Stimulated activated CD8-positive, alpha-beta memory T cell treated with anti-CD3 and anti-CD28 coated beads, Interleukin-15, amount 100 ng/mL, for 1 hour (primary cell): Measurements from ENCODE around the gene COX7A2.

Experiments
- DNase-seq: peaks from one replicate; pipeline ENCODE4 v3.0.0-alpha.2; 2020; ENCODE audit warnings: low read depth

Gene COX7A2

DNA sequence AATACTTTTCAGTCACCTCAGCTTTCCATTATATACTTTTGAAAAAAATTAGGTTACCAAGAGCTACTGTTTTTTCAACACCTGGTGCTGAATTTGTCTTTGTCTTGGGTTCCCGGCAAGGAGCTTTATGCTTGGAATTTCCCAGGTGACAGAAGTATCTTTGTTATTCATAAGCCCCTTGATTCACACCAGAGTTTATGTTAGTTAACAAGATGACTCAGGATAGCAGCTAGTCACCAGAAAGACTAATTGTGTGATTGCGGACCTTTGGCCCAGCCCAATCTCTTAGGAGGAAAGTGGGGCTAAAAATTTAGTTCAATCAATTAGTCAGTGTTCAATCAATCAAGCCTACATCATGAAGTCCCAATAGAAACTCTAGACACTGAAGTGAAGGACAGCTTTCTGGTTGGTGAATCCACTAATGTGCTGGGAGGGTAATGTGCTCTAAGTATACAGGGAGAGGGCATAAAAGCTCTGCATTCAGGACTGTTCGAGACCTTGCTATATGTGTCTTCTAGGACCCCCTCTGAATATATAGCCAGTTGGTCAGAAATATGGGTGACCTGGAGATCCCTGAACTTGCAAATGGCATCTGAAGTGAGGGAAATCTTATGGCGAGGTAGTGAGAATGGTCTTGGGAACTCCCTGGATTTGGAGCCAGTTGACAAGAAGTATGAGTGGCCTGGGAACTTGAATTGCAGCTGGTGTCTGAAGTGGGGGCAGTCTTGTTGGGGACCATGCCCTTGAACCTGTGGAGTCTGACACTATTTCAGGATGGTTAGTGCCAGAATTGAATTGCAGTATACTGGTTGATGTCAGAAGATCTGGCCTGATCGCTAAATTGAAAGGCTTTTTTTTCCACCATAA is 24.8 kb upstream of the COX7A2 start:
- DNase-seq: no peak

DNA sequence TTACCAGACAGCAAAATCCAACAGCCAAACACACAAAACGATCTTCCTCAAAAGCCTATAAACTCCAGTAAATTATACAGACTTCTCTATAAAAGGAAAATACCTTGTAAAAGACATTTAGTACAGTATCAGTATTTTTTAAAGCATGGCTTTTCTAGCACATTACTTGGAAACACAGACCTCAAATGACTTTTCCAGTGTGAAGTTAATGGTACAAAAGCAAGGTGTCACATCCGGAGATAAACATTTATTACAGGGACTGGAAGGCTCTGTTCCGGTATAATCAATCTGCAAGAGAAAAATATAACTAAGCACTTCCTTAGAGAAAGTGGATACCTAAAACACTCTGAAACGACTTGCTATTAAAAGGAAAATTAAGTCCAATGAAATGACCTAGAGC is 23.9 kb upstream of the COX7A2 start:
- DNase-seq: no peak

DNA sequence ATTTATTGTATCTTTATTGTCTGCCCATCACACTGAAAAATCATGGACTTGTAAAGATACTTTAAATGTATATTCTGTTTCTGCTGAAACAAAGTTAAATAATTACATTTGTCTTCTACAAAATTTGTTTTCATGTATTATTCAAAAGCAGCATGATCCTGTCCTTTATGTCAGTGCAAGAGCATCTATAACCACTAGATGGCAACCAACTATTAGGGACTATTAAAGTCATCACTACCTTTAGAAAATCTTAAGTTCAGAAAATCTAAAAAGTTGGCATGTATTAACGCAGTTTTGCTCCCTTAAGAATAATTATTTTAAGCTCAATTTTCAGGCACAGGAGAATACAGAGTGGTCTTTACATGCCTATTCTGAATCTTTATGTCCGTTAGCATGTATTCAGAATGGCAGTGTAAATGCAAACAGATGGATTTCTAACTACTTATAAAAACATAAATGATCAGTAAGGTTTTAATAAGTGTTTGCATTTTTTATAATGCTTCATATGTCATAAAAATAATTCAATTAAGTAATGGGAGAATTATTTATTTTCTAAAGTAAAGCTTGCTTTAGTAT is 23.2 kb upstream of the COX7A2 start:
- DNase-seq: no peak

DNA sequence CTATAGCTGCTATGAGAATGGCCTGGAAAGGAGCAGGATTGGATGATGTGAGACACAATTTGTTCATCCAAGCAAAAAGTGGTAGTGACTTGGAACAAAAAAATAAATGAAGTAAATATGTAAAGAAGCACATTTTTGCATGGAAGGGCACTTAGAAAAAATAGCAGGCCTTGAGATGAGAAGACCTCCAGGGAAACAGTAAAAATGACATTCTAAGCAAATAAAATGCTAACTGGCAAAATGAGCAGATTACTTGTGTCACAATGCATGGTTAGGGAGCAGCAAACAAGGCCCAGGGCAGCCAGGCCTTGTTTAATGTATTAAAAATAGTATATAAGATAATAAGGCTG is 19.8 kb upstream of the COX7A2 start:
- no peak for DNase-seq

DNA sequence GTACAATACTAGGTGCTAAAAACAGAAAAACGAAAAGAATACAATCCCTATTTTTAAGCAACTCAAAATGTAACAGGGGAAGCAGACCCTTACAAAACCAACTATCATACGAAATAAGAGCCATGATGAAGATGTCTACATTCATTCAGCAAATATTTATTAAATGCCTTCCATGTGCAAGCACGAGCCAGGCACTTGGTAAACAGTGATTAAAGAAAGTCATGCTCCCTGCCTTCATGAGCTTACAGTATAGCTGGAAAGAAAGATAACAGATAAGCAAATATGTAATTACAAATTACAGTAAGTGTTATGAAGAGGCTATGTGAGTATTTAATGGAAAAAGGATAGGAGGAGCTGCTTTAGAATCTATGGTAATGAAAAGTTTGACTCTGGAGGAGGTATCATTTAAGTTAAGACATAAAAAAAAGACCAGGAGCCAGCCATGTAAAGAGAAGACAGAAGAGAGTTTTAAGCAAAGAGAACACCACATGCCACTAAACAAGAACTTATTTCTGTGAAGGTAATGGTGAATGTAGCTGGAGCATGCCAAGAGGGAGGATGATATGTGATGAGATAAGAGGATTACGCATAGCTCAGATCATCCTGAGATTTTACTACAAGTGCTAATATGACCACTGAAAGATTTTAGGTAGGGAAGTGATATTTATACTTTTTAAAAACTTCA is 19.3 kb upstream of the COX7A2 start:
- no peak for DNase-seq

DNA sequence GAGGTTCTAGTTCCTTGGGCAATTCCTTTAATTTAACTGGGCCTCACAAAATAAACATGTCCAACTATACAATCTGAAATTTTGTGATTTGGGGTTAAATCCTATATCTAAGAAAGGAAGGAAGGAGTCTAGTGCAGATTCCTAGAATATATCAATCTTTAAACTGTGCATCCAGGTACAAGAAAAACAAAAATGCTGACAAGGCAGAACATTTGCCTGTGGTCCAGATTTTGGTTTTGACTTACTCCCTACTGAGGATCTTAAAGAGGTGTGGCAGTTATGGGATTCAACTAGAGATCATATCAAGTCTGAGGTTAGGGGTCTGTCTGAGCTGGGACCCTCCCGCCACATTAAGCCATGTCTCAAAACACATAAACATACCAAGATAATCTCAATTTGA is 17.7 kb upstream of the COX7A2 start:
- no peak for DNase-seq

DNA sequence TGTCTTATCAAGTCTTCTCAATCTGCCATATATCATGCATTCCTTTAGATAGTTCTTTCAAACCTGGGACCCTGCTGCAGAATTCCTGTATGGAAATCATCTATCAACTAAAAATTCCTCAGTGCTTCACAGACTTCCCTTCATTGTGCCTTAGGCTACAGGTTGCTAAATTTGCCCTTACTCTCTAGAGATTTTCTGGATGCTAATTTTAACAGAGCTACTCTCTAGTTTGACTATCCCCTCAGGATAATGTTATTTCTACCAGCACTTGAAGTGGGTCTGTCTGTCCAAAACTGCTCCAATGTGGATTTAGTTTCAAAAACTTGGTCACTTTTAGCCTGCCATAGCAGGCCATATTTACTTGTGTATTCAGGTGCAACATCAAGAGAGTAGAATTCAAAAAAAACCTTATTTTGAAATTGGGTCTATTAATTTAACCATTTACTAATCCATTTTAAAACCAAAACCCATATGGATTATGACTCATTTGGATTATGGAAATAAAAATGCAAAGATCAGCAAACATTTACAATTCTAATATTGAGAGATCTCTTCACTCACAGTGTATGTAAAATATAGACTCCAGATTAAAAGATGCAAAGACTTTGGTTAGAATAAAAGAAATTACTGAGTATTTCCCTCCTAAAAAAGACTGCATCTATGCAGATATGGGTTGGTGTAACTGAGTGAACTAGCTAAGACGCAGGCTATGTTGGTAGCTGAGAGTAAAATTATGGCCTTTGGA is 13.9 kb upstream of the COX7A2 start:
- no peak for DNase-seq

DNA sequence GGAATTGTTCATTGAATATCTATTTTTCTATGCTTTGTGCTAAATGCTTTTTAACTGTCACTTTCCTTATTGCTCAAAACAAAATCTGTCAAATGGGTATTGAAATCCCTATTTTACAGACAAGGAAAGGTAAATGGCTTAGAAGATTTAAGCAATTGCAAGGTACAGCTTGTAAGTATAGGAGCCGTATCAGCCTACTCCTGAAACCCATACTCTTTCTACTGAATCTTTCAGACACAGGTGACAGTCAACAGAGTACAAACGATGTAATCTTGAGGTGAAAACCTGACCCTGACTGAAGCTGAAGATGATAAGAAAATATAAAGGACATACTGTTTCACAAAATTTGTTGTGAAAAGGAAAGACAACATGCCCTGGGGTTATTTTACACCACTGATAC is 7.0 kb upstream of the COX7A2 start:
- no peak for DNase-seq

DNA sequence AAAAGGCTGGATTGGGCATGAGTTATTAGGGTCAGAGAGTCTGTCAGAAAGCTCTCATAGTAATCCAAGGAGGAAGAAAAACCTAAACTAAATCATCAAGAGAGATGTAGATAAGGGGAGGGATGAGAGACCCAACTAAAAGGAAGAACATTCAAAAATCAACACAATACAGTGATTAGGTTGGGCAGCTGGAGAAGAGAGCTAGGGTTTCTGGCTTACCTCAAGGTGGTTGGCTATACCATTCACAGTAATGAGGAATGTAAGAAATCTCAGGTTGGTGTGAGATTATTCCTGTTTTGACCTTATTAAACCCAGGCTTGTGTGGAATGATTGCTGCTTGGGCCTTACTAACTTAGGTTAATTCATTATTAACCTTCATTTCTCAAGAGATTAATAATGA is 6.2 kb upstream of the COX7A2 start:
- DNase-seq: no peak

DNA sequence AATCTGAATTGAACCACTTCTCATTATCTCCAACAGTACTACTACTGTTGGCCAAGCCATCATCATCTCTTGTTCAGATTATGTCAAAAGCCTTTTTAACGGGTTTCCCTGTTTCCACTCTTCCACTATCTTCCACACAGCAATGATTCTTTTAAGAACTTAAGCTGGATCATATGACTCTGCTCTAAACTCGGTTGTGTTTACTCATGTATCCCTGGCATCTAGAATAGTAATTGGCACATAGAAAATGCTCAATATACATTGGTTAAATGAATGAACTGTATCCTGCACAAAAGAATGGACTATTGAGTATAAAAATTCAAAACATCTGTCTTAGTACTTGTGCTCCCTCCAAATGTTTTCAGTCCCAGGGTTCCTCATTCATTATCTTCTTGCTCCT is 2.8 kb upstream of the COX7A2 start:
- no peak for DNase-seq

DNA sequence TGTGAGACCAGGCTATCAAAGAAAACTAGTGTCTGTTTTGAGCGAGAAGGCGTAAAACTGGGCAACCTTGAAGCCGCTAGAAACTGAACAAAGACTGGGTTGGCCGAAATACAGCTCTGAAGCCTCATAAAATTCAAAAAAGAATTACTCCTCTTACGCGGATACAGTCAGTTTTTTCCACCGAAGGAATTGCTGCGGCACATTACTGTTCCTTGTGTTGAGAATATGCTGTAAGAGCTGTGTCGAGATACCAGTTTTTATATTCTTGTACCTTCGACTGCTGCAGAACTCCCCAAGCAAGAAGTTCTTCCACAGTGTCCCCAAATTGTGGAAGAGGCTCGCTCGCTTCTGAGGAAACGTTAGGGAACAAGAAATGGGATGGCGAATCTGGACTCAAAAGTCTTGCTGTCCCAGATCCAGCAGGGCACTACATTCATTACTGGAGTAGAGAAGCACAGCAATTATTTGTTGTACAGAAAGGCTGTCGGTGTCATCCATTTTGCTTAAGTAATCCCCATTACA is 523 bp upstream of the COX7A2 start:
- DNase-seq: no peak

DNA sequence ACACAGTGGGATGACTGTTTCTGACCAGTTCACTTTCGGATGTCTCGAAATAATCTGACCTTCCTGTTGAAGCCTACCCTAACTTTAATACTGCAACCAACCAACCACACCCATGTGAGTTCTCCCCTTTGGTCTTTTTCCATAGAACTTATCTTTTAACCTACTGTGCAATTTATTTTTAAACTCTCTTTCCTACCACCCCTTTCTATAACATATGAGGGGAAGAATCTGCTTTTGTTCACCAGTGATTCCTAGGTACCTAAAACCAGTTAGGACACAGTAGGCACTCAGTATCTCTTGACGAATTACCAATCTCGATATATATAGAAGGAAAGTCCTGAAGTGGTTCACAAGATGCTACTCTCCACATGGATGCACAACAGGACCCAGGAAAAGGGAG is 7.0 kb downstream of the COX7A2 start:
- DNase-seq: no peak

DNA sequence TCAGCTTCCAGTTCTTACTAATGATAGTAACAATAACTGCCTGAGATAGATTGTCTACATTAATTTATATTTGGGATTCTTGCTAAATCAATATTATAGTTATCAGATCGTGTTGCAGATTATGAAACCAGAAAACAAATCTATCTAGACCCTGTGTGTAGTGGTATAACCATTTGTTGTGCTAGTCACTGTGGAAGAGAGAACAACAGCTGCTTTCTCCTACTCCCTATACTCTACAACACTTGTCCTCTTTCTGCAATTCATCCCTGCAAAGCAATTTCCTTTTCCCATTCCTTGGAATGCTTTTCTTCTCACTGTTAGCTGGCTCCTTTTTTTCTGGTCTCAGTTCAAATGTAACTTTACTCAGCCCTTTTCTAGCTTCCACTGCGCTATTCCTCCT is 8.3 kb downstream of the COX7A2 start:
- DNase-seq: no peak

DNA sequence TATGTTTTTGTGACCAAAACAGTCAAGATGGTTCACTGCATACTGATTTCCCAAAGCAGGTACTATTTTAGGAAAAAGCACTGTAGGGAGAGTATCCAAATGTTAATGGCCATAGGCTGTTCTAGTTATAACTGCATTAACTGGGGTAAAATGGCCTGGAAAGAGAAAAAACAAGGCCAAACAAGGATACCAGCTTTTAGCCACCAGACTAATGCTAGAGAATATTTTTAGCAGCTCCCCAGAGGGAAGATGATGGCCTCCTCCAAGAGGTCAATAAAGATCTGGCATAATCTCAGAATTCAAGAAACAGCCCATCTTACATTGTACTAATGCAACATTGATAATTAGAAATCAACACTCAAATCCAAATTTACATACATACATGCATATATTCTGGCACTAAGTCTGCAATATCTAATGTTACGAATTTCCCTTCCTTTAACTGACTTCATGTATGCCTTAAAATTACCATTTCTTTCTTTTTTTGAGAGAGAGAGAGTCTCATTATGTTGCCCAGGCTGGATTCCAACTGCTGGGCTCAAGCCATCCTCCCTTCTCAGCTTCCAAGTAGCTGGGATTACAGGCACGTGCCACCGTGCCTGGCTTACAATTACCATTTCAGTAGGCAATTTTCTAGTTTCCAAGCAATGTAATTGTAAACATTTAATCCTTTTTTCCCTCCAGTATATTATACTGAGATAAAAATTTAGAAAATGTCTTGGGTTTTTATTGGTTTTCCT is 9.3 kb downstream of the COX7A2 start:
- no peak for DNase-seq

DNA sequence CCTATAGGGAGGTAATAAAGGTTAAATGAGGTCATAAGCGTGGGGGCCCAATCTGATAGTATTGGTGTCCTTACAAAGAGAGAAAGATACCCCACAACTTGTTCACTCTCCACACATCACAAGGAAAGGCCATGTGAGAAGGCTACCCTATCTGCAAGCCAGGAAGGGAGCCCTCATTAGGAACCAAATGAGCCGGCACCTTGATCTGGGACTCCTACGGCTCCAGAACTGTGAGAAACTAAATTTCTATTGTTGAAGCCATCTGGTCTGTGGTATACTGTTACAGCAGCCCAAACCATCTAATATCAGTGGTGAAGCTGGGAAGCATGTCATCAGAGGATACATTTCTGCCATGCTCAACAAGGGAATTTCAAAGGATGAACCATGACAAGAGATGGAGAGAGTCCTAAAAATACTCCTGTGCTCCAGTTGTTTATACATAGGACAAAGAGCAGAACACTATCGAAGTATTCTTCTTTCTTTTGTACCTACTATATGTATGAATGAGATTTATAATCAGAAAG is 10.4 kb downstream of the COX7A2 start:
- DNase-seq: no peak

DNA sequence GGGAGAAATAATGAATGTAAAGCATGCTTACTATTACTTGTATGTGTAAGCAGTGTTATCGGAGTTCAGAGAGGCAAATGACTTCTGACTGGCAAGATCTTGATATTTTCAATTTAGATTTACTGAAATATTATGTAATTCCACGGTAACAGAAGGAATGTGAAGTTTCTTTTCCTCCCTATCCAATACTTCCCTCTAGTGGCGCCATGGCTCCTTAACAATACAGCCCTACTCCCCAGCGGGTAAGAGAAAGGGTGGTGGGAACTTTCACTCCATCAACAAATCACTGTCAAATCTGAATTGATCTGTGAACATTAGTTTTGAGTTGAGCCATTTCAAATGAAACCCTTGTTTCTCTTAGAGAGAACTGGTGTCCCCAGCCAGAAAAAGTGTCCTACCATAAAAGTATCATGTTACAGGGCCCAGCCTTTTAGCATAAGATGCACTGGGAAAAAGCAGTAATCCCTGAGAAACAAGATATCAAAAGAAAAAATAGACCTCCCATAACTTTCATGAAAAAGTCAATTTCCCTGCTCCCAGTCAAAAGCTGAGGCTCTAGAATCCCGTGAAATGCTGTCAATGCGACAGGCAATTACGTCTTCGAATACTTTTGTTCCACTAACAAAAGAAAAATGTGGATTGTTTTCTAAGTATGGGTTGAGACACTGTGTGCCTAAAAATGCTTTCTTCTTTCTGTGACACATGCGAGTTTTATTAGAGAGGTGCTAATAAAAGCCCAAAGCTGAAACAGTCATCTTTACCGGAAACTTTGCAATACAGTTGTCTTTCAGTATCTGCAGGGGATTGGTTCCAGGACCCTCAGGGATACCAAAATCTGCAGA is 12.9 kb downstream of the COX7A2 start:
- DNase-seq: no peak

DNA sequence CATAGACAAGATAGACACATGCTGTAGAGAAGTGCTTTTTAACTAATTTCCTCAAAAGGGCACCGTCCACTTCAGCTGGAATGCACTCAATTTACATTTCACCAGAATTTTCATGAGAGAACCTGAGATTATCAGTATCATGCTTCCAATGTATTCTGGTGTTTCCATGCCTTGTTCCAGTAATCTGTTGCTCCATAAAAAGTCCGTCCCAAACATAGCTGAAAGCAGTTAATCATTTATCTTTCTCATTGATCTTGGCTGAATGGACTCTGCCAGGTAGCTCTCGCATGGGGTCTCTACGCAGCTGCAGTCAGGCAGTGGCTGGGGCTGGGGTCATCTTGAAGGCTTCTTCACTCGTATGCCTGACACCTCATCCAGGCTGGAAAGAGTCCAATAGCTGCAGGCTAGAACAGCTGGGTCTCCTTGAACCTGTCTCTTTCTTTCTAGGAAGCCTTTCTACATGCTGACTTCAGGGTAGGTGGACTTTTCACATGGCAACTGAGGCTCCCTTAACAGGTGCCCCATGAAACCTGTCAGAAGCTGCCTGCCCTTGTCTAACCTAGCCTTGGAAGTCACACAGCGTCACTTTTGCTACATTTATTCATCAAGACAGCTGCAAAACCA is 19.2 kb downstream of the COX7A2 start:
- DNase-seq: no peak

DNA sequence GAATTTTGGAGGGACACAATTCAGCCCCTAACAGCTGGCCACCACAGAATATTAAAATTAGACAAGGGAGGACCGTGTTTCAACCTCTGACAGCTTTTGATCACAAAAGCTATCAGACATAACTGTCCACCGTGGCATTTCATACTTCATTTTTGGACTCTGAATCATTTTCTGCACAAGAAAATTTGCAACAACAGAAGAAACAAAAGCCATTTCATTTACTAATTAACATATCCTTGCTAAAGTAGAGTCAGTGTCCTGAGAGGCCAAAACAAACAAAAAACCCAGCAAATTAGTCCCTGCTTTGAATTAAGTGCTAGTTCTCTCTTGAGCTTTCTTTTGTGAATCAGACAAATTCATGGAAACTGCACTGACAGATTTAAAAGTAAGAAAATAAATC is 20.2 kb downstream of the COX7A2 start:
- DNase-seq: no peak

DNA sequence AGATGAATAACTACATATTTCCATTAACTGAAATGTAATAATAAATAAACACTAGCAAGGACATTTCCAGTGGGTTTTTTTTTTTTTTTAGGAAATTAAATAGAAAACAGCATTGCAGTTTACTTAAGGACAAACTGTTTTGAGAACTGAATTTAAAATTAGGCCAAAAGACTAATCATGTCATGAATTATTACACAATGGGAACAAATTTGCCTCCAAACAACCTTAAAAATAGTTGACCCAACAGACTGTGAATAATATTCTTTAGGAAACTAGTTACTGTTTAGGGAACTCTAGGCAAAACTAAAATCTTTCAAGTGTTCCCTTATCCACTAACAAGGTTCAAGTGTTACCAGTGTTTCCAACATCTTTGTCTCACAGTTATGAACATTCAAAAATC is 21.3 kb downstream of the COX7A2 start:
- DNase-seq: no peak

DNA sequence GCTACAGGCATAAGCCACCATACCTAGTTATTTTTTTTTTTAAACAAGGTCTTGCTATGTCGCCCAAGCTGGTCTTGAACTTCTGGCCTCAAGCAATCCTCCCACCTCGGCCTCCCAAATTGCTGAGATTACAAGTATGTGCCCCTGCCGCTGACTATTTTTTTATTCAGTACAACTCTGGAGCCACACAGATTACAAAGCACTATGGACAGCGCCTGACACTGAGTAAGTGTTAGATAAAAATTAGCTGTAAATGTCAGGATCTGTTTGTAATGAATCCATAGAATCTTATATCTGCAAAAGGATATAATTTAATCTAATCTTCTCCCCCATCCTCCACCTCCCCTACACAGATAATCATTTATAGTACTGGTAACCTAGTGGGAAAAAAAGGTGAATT is 22.5 kb downstream of the COX7A2 start:
- DNase-seq: no peak
